ENCODE measurements around the gene BEX3.
"Not testable (repeated sequence)": the region's sequence is repeated elsewhere in the genome, so short reads cannot be mapped to it uniquely, and the experiment has no call there.

The BEX3 gene

GRCh38 chrX:103376118-103376978 lies at the start of gene BEX3:
BEX3 (plus strand) TSS chrX:103376538; CDS start chrX:103377522, 984 bp downstream.
- DNase-seq (ENCODE audit: low read depth, low spot score): no peak

- no peak for DNase-seq (ENCODE audit: low read depth, low spot score)
Measured at GRCh38 chrX:103329991-103330390, 46.3 kb upstream of the BEX3 start, which contains the start of gene TCEAL7. TCEAL7 (plus strand) TSS chrX:103330239; CDS start chrX:103331404, 1,165 bp downstream.

DNA sequence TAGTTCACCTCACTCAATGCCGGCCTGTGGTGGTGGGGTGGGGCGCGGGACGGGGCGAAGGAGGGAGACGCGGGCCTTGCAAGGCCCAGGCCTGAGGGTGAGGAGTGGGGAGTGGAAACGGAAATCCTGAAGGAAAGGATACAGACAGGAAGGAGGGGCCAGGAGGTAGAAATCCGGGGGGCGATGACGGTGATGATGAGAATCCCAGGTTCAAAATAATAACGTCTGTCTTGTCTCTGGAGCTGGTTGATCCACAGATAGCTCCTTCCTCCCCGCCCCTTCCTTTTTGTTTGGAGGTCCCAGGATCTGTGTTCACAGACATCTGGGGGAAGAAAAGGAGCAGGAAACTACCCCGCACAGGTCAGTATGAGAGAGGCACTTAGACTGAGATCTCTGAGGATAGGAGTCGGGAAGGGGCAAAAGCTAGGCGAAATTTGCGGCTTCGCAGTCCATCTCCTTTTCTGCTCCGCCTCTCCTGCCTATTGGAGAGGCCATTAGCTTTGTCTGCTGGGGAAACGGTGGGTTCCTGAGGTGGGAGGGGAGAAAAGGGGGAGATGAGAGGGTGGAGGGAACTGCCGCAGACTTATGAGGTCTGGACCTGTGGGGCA lies 45.6 kb upstream of the BEX3 start:
- no peak for DNase-seq (ENCODE audit: low read depth, low spot score)

GRCh38 chrX:103338663-103339062 lies 37.7 kb upstream of the BEX3 start:
- DNase-seq (ENCODE audit: low read depth, low spot score): no peak

GRCh38 chrX:103343105-103343504 lies 33.2 kb upstream of the BEX3 start:
- DNase-seq (ENCODE audit: low read depth, low spot score): no peak

- DNase-seq (ENCODE audit: low read depth, low spot score): no peak
Measured at GRCh38 chrX:103344606-103345005, 31.7 kb upstream of the BEX3 start.

- DNase-seq (ENCODE audit: low read depth, low spot score): no peak
Measured at GRCh38 chrX:103347682-103348397, 28.5 kb upstream of the BEX3 start.

GRCh38 chrX:103356130-103356798 lies 20.1 kb upstream of the BEX3 start, which contains the start of gene TCEAL9:
TCEAL9 (plus strand) TSS chrX:103356506; CDS start chrX:103357685, 1,179 bp downstream.
- DNase-seq (ENCODE audit: low read depth, low spot score): no peak

DNA sequence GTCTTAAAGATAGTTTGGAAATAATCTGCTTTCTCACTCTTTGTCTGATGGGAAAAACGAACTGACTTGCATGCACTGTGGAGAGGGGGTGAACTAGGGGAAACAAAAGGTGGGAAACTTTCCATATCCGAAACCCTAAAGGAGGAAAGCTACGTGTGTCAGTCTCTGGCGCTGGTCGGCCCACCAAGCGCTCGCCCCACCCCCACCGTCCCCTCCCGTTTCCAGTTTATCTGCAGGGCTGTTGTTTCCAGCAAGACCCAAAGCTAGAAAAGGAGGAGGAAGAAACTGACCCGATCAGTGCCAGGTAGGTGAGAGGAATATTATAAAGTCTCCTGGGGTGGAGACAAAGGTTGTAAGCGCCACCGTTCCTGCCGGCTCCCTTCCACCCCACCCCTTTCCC lies 19.5 kb upstream of the BEX3 start:
- DNase-seq (ENCODE audit: low read depth, low spot score): no peak

DNA sequence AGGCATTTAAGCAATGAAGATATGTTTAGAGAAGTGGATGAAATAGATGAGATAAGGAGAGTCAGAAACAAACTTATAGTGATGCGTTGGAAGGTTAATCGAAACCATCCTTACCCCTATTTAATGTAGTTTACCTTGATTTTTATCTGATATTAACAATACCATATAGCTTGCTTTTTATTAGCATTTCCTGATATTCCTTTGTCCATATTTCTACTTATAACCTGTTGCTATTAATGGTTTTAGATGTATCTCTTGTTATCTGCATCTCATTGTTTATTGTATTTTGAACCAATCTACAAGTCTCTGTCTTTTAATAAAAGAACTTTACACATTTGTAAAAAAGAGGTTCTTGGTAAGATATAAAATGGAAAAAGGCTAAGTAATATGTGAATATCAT lies 18.5 kb upstream of the BEX3 start:
- no peak for DNase-seq (ENCODE audit: low read depth, low spot score)

DNA sequence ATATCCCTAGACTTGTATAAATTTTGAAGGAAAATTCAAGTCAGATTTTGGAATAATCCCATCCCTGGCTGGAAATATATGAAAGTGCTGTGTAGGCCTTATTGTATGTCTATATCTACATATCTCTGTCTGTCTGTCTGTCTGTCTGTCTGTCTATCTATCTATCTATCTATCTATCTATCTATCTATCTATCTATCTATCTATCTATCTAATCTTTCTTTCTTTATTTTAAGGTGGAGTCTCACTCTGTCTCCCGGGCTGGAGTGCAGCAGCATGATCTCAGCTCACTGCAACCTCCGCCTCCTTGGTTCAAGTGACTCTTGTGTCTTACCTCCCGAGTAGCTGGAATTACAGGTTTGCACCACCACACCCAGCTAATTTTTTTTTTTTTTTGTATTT lies 16.7 kb upstream of the BEX3 start:
- not testable (repeated sequence) for DNase-seq (ENCODE audit: low read depth, low spot score)

GRCh38 chrX:103360092-103360491 lies 16.2 kb upstream of the BEX3 start:
- no peak for DNase-seq (ENCODE audit: low read depth, low spot score)

GRCh38 chrX:103360916-103361315 lies 15.4 kb upstream of the BEX3 start:
- no peak for DNase-seq (ENCODE audit: low read depth, low spot score)

DNA sequence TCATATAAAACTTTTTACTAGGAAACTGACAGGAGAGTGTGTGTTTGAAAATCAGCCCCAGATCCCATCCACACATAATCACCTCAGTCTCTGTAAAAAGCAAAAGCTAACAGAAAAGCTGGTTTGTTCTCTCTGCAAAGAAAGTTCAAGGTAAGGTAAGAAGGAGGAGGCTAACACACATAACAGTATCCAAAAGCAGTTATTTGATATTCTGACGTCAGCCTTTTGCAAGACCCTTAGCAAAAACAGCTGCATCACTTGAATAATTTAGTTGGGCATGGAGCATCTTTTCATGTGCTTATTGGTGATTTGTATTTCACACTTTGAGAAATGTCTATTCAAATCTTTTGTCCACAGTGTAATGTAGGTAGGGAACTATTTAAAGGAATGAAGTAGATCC lies 14.5 kb upstream of the BEX3 start:
- DNase-seq (ENCODE audit: low read depth, low spot score): no peak

- no peak for DNase-seq (ENCODE audit: low read depth, low spot score)
Measured at GRCh38 chrX:103362474-103362873, 13.9 kb upstream of the BEX3 start.

DNA sequence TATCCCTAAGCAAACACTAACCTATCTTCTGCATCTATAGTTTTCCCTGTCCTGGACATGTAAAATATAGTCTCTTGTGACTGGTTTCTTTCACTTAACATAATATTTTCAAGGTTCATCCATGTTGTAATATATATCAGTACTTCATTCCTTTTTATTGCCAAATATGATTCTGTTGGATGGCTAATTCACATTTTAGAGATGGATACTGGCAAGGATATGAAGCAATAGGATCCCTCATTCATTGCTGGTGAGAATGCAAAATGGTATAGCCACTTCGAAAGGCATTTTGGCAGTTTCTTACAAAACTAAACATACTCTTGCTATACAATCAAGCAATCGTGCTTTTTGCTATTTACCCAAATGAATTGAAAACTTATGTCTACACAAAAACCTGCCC lies 13.3 kb upstream of the BEX3 start:
- DNase-seq (ENCODE audit: low read depth, low spot score): no peak

DNA sequence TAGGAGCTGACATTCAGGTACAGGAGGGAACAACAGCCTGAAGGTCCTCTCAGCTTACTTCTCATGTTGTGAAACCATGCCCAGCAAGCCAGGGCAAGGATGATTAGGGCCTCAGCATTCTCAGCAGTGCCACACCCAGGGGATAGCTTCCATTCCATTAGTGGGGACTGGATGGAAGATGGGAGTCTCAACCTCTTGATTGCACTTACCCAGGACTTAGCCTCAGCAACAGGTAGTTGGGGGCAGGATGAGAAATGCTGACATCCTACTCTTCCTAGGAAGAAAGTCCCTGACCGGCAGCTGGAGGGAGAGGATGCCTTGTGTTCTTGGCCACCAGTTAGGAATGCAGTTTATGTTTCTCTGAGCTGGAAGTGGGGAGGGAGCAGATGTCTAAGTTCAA lies 8.8 kb upstream of the BEX3 start:
- no peak for DNase-seq (ENCODE audit: low read depth, low spot score)

DNA sequence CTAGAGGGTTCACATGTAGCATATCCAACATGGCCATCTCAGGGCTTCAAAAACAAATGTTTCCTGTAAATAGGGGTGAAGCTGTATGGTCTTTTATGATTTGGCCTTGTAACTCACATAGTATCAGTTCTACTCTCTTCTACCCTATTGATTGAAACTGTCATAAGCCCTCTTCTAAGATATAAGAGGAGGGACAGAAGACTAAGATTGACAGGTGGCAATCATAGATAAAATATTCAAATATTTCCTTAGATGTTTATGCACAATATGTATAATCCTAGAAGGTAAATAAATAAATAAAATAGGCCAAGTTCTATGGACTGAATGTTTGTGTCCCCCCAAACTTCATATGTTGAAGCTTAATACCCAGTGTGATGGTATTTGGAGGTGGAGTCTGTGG lies 6.9 kb upstream of the BEX3 start:
- no peak for DNase-seq (ENCODE audit: low read depth, low spot score)

DNA sequence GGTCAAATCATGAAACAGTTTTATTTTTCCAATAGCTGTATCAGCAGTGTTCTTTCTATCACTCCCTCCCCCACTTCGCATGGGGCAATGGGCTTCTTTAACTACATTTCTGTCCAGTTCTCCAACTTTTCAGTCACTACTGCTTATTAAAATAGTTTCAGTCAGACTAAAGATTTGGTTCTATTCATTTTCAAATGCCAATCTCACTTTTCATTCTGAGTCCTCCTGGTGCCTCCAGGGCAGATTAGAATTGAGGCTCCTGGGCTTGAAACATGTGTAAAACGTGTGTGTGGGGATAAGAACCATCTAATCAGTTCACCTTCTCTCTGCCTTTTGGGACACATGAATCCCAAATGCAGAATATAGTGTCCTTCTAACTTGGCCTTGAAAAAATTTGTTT lies 3.5 kb upstream of the BEX3 start:
- DNase-seq (ENCODE audit: low read depth, low spot score): no peak

- DNase-seq (ENCODE audit: low read depth, low spot score): no peak
Measured at GRCh38 chrX:103373581-103373980, 2.8 kb upstream of the BEX3 start.

GRCh38 chrX:103376979-103377324 lies 614 bp downstream of the BEX3 start:
- no peak for DNase-seq (ENCODE audit: low read depth, low spot score)

GRCh38 chrX:103378990-103379389 lies 2.7 kb downstream of the BEX3 start:
- no peak for DNase-seq (ENCODE audit: low read depth, low spot score)
